Activated CD8-positive, alpha-beta T cell treated with anti-CD3 and anti-CD28 coated beads for 36 hours (primary cell): ENCODE measurements around the gene DCST2. TPM values are rescaled to one million over a fixed set of nuclear protein-coding genes. Genes with fewer than 3 reads are reported as not detected.
A peak's percentile ranks its signal among the peaks of the same experiment; 100 is the strongest.

ENCODE experiments used
- ATAC-seq: fragments of 200-7000 bp; cut with Tn5 transposase; one replicate; pipeline ENCODE4 v1.10.0; 2021; ENCODE audit warnings: mild to moderate bottlenecking, moderate library complexity
- CTCF ChIA-PET: fragments of 350-600 bp; sonication (Branson Sonifier 250); formaldehyde crosslinking; loops from one replicate; lab custom pipeline; 2021; ENCODE audit warnings: antibody characterized with exemption; lab: Charles Lee
- POLR2A ChIA-PET: fragments of 350-600 bp; sonication (Branson Sonifier 250); formaldehyde crosslinking; loops from one replicate; lab custom pipeline; 2021; ENCODE audit warnings: antibody characterized with exemption; lab: Charles Lee
- DNase-seq: peaks from one replicate; pipeline ENCODE4 v3.0.0-alpha.2; 2020
- H3K27ac Mint-ChIP-seq: one replicate; pipeline ENCODE4 v1.8.0; 2021; ENCODE audit warnings: mild to moderate bottlenecking, mixed read lengths
- H3K27me3 Mint-ChIP-seq: one replicate; pipeline ENCODE4 v1.8.0; 2021; ENCODE audit warnings: mixed read lengths
- H3K36me3 Mint-ChIP-seq: one replicate; pipeline ENCODE4 v1.8.0; 2021; ENCODE audit warnings: low read depth, mixed read lengths
- H3K4me1 Mint-ChIP-seq: one replicate; pipeline ENCODE4 v1.8.0; 2021; ENCODE audit warnings: low read depth, mixed read lengths
- H3K4me3 Mint-ChIP-seq: one replicate; pipeline ENCODE4 v1.8.0; 2021; ENCODE audit warnings: mild to moderate bottlenecking, moderate library complexity, mixed read lengths
- H3K9me3 Mint-ChIP-seq: one replicate; pipeline ENCODE4 v1.8.0; 2021; ENCODE audit warnings: mixed read lengths
- CTCF ChIP-seq: fragments of 200-600 bp; IDR thresholded peaks from one replicate; pipeline ENCODE4 v1.8.0; 2022; ENCODE audit warnings: antibody characterized with exemption, mild to moderate bottlenecking
- intact Hi-C: fragments of 100-400 bp; cut with micrococcal nuclease; formaldehyde crosslinking; loops from one replicate; pipeline ENCODE4 v1.10.0; 2022
- total RNA-seq, 2 experiments: library from RNA; stranded (reverse); gene quantifications; one replicate each; pipeline ENCODE4 v1.2.3, GENCODE V29; 2021

The DCST2 gene
- total RNA-seq, 2 experiments from 2014 or later = 0.20 to 0.36 TPM

- peaks cover 77% of the 10 kb centered on the region for H3K4me1 Mint-ChIP-seq
- H3K36me3 Mint-ChIP-seq = peaks cover 3% of the 10 kb centered on the region
- no peaks in the 10 kb centered on the region for H3K27me3 Mint-ChIP-seq
- CTCF ChIA-PET = interaction anchor here (0.8 to 1.2 kb wide), 2 partner anchors 15 to 48 kb away, joined by 3 to 4 read pairs; partner anchors contain the start of gene PYGO2
- H3K27ac Mint-ChIP-seq = peak overlapping the region; percentile 50
- POLR2A ChIA-PET = interaction anchor here (0.6 to 4.0 kb wide), 3 partner anchors 7 to 22 kb away, joined by 3 to 24 read pairs (median 5); no protein-coding TSS in a partner anchor
- intact Hi-C loops = no loop called here
- DNase-seq (no peak), ATAC-seq (no peak)
- H3K4me3 Mint-ChIP-seq = peak overlapping the region; percentile 31
- TF ChIP-seq CTCF = no peak
- H3K9me3 Mint-ChIP-seq = no peaks in the 10 kb centered on the region
Observed at GRCh38 chr1:155009221-155009711, 24.3 kb downstream of the DCST2 start.

DNA sequence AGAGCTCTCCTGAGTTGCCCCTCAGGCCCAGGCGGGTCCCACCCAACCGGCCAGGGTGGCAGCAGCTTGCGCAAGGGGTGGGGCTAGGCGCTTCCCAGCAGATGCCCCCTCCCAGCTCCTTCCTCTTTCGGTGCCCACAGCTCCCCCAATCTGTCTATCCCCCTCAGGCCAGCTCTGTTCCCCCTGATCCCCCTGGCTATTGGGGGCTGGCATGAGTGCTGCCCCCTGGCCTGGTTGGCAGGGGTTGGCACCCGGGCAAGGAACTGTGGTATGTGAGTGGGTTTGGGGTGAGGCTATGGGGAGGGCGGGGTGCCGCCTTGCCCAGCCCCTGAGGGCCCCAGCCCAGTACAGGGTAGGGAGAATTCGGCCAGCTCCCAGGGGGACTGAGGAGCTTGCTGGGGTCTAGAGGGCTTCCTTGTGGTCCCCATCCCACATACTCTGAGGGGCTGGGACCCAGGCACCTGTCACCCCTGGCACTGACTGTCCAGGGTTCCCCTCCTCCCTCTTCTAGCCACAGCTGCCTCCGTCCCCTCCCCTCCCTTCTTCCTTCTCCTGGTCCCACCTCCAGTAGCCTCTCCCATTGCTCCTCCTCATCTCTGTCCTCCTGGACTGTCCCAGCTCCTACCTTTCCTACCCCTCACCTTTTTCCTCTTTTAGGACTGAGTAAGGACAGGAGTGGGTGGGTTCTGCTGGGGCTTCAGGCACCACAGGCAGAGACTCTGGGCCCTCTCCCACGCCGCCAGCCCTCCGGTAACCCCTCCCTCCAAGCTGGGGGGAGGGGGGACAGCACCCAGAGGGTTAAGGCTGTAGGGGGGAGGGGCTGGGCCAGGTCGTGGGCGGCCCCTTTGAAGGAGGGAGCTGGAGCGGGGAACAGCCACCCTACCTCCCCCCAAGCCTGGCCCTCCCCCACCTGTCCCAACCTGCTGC is 25.3 kb downstream of the DCST2 start:
- ChIA-PET POLR2A (interaction anchor here (0.6 to 4.0 kb wide), 5 partner anchors 8 to 46 kb away, joined by 3 to 24 read pairs (median 3); partner anchors contain the start of gene PYGO2), CTCF (interaction anchor here (0.8 to 1.5 kb wide), 5 partner anchors 9 to 47 kb away, joined by 3 to 17 read pairs (median 4); partner anchors contain the start of genes ADAM15 and PYGO2)
- Mint-ChIP-seq H3K27me3 (no peaks in the 10 kb centered on the region), H3K27ac (no peak overlapping the region), H3K4me3 (no peak overlapping the region), H3K4me1 (peaks cover 76% of the 10 kb centered on the region), H3K36me3 (peaks cover 5% of the 10 kb centered on the region), H3K9me3 (no peaks in the 10 kb centered on the region)
- DNase-seq (no peak), ATAC-seq (no peak)
- TF ChIP-seq CTCF = no peak
- intact Hi-C loops = no loop called here

GRCh38 chr1:155007251-155007828 is 26.2 kb downstream of the DCST2 start:
- Mint-ChIP-seq H3K4me3 (no peak overlapping the region), H3K9me3 (no peaks in the 10 kb centered on the region), H3K27ac (no peak overlapping the region), H3K4me1 (peaks cover 67% of the 10 kb centered on the region), H3K27me3 (no peaks in the 10 kb centered on the region), H3K36me3 (peaks cover 5% of the 10 kb centered on the region)
- intact Hi-C loops = no loop called here
- no peak for DNase-seq
- ChIA-PET POLR2A (interaction anchor here (0.7 to 4.0 kb wide), 5 partner anchors 7 to 45 kb away, joined by 3 to 24 read pairs (median 3); partner anchors contain the start of gene PYGO2), CTCF (interaction anchor here (0.9 to 1.8 kb wide), 4 partner anchors 10 to 78 kb away, joined by 3 to 17 read pairs (median 8); partner anchors contain the start of gene ADAM15)
- TF ChIP-seq CTCF = no peak
- ATAC-seq = no peak

DNA sequence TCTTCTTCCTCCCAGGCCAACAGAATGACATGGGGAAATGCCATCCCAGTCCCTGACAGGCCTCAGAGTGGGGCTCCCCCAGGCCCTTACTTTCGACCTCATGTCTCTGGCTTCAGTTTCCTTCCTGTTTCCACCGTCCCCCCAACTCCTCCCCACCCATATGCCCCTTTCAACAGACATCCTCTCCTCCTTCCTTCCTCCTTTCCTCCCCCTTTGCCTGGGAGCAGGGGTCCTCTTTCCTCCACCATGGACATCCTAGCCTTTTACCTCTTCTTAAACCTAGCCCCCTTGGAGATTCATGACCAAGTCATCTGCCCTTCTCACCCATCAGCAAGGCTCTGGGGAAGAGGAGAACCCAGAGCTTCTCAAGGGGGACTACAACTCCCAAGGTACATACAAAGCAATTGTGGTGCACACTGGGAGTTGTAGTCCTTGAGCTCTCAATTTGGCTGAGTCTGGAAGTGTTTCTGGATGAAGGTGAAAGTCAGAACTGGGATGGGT is 26.9 kb downstream of the DCST2 start:
- no peaks in the 10 kb centered on the region for H3K9me3 Mint-ChIP-seq
- peak overlapping the region; percentile 92 for H3K27ac Mint-ChIP-seq
- H3K27me3 Mint-ChIP-seq = no peaks in the 10 kb centered on the region
- DNase-seq = peak; percentile 77
- intact Hi-C loops = no loop called here
- POLR2A ChIA-PET = interaction anchor here (0.6 to 4.0 kb wide), 3 partner anchors 10 to 30 kb away, joined by 3 to 24 read pairs (median 3); no protein-coding TSS in a partner anchor
- peak overlapping the region; percentile 52 for H3K4me3 Mint-ChIP-seq
- peaks cover 5% of the 10 kb centered on the region for H3K36me3 Mint-ChIP-seq
- no peak for TF ChIP-seq CTCF
- H3K4me1 Mint-ChIP-seq = peaks cover 63% of the 10 kb centered on the region
- CTCF ChIA-PET = interaction anchor here (0.8 to 1.8 kb wide), 4 partner anchors 10 to 79 kb away, joined by 3 to 12 read pairs (median 4); partner anchors contain the start of genes FLAD1 and PYGO2
- ATAC-seq = peak; percentile 54
